ENCODE results near the gene KIAA1671. TPM values are rescaled to one million over a fixed set of nuclear protein-coding genes. Genes with fewer than 3 reads are reported as not detected.

KIAA1671 gene
- total and polyA plus RNA-seq, 2 of the 4 experiments (the other 2 are of a cell fraction): 0.02 TPM; not detected in 1

DNA sequence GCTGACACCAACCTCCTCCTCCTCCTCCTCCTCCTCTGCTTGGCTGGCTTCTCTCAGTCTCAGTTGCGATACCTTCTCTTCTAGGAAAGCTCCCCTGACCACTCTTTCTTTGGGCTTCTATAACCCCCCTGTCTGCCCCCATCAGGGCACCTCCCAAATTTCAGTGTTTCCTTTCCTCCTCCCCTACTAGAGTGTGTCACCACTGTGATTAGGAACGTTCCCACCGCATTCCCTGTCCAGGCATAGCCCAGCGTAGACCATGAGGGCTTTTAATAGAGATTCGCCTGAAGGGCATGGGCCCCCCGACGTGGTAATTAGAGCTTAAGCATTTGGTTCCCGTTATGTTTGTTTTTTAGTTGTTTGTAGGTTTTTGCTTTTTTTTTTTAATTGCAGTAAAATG, 65.5 kb downstream of the KIAA1671 start:
- in situ Hi-C loops (cut with MboI; ENCODE audit: low sequenced_read_pairs): no loop called here
- no peak overlapping the region for H3K23ac ChIP-seq (ENCODE audit: low read depth, low read length)
- no peak for DNase-seq
- H3K4me2 ChIP-seq (ENCODE audit: low read depth, low read length): no peak overlapping the region
- no peaks in the 10 kb centered on the region for H3K79me1 ChIP-seq (ENCODE audit: low read depth in 1 of 2, low read length in 2 of 2)
- H3K27ac ChIP-seq (ENCODE audit: insufficient read depth, low read length): no peak overlapping the region
- ATAC-seq (ENCODE audit: low read depth): no peak
- no peak overlapping the region for H3K14ac ChIP-seq (replicated peaks; ENCODE audit: low read depth, low read length)
- H3K27me3 ChIP-seq (ENCODE audit: control insufficient read depth, insufficient read depth, low read length): no peaks in the 10 kb centered on the region
- no peak overlapping the region for H3K9ac ChIP-seq (ENCODE audit: low read depth, low read length)
- H4K20me1 ChIP-seq (ENCODE audit: insufficient read depth, low read length): no peaks in the 10 kb centered on the region
- no peaks in the 10 kb centered on the region for H3K36me3 ChIP-seq (ENCODE audit: control insufficient read depth, insufficient read depth, low read length)
- no peak overlapping the region for H3K4me3 ChIP-seq (ENCODE audit: insufficient read depth, low read depth, low read length)
- no peak overlapping the region for H4K8ac ChIP-seq (ENCODE audit: low read depth in 2 of 2, low read length in 2 of 2)
- H3K4me1 ChIP-seq (ENCODE audit: control insufficient read depth, insufficient read depth, low read length): no peaks in the 10 kb centered on the region
- H4K91ac ChIP-seq (ENCODE audit: insufficient read depth, low read depth, low read length): no peak overlapping the region
- no peak overlapping the region for H3K4ac ChIP-seq (ENCODE audit: low read depth, low read length)
- TF ChIP-seq RFX5 (IDR thresholded peaks at IDR 0.05; ENCODE audit: low read depth, low read length) (no peak), FOS (IDR thresholded peaks at IDR 0.05; ENCODE audit: low read depth, low read length) (no peak), MAFK (IDR thresholded peaks at IDR 0.05; ENCODE audit: low read depth, low read length) (no peak), CHD1 (IDR thresholded peaks at IDR 0.05; ENCODE audit: low read depth, low read length) (no peak), RCOR1 (IDR thresholded peaks at IDR 0.05; ENCODE audit: insufficient replicate concordance, low read length) (no peak), SMC3 (IDR thresholded peaks at IDR 0.05; ENCODE audit: low read depth, low read length) (no peak), BHLHE40 (IDR thresholded peaks at IDR 0.05; ENCODE audit: low read depth, low read length) (no peak), MAZ (IDR thresholded peaks at IDR 0.05; ENCODE audit: borderline replicate concordance, low read depth, low read length) (no peak), CEBPB (IDR thresholded peaks at IDR 0.05; ENCODE audit: low read depth, low read length) (no peak)
- TF ChIP-seq, protein P1, sequence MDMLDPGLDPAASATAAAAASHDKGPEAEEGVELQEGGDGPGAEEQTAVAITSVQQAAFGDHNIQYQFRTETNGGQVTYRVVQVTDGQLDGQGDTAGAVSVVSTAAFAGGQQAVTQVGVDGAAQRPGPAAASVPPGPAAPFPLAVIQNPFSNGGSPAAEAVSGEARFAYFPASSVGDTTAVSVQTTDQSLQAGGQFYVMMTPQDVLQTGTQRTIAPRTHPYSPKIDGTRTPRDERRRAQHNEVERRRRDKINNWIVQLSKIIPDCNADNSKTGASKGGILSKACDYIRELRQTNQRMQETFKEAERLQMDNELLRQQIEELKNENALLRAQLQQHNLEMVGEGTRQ (IDR thresholded peaks at IDR 0.05; ENCODE audit: low read depth, low read length): no peak
- TF ChIP-seq, protein P2, sequence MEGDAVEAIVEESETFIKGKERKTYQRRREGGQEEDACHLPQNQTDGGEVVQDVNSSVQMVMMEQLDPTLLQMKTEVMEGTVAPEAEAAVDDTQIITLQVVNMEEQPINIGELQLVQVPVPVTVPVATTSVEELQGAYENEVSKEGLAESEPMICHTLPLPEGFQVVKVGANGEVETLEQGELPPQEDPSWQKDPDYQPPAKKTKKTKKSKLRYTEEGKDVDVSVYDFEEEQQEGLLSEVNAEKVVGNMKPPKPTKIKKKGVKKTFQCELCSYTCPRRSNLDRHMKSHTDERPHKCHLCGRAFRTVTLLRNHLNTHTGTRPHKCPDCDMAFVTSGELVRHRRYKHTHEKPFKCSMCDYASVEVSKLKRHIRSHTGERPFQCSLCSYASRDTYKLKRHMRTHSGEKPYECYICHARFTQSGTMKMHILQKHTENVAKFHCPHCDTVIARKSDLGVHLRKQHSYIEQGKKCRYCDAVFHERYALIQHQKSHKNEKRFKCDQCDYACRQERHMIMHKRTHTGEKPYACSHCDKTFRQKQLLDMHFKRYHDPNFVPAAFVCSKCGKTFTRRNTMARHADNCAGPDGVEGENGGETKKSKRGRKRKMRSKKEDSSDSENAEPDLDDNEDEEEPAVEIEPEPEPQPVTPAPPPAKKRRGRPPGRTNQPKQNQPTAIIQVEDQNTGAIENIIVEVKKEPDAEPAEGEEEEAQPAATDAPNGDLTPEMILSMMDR (conservative IDR thresholded peaks at IDR 0.05; ENCODE audit: low read depth, low read length): no peak
- TF ChIP-seq, protein P3, sequence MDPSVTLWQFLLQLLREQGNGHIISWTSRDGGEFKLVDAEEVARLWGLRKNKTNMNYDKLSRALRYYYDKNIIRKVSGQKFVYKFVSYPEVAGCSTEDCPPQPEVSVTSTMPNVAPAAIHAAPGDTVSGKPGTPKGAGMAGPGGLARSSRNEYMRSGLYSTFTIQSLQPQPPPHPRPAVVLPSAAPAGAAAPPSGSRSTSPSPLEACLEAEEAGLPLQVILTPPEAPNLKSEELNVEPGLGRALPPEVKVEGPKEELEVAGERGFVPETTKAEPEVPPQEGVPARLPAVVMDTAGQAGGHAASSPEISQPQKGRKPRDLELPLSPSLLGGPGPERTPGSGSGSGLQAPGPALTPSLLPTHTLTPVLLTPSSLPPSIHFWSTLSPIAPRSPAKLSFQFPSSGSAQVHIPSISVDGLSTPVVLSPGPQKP (IDR thresholded peaks at IDR 0.05; ENCODE audit: borderline replicate concordance, low read depth, low read length): no peak
- no peak overlapping the region for H4K5ac ChIP-seq (ENCODE audit: low read depth, low read length)
- intact Hi-C loops (cut with micrococcal nuclease): no loop called here
- H3K9me3 ChIP-seq (ENCODE audit: control insufficient read depth, insufficient read depth, low read length): no peaks in the 10 kb centered on the region
- ChIA-PET CTCF (no interaction called here), POLR2A (ENCODE audit: unreplicated experiment) (no interaction called here)
- H2AK5ac ChIP-seq (ENCODE audit: low read depth, low read length): no peak overlapping the region
- WGBS, 2 experiments (ENCODE audit: extremely low coverage in 2 of 2, insufficient read length in 1 of 2): no CpG with 5 or more reads among the region's 8 CpGs
- BruUV-seq (replicated peaks): no TSS peak
- no peak overlapping the region for H3K56ac ChIP-seq (ENCODE audit: extremely low read depth, insufficient read depth, low read length)
- no peak overlapping the region for H2BK5ac ChIP-seq (ENCODE audit: low read depth, low read length, poor library complexity, severe bottlenecking)
- no peak overlapping the region for H2BK120ac ChIP-seq (ENCODE audit: low read depth, low read length)
- H2BK15ac ChIP-seq (ENCODE audit: low read depth, low read length): no peak overlapping the region
- dilution Hi-C loops (cut with HindIII; ENCODE audit: low sequenced_read_pairs, unreplicated experiment): no loop called here
- no peak overlapping the region for H2BK20ac ChIP-seq (ENCODE audit: low read depth, low read length)
- no peak overlapping the region for H2AFZ ChIP-seq (replicated peaks; ENCODE audit: low read length, poor library complexity)
- no peak overlapping the region for H2AK9ac ChIP-seq (replicated peaks; ENCODE audit: low read depth, low read length, poor library complexity)
- no peaks in the 10 kb centered on the region for H3K9me1 ChIP-seq (ENCODE audit: insufficient read depth, low read length)
- H3K18ac ChIP-seq (ENCODE audit: low read depth, low read length): no peak overlapping the region
